CD4-positive, alpha-beta memory T cell (primary cell): ENCODE measurements around the gene ASIP. TPM values are rescaled to one million over a fixed set of nuclear protein-coding genes. Genes with fewer than 3 reads are reported as not detected.
"Not testable (repeated sequence)": the region's sequence is repeated elsewhere in the genome, so short reads cannot be mapped to it uniquely, and the experiment has no call there.

Experiments
- CTCF ChIA-PET: fragments of 350-600 bp; sonication (Branson Sonifier 250); formaldehyde crosslinking; loops from one replicate; lab custom pipeline; 2021; ENCODE audit warnings: inconsistent platforms; ENCODE audit not compliant: partially characterized antibody; lab: Charles Lee
- POLR2A ChIA-PET: fragments of 350-600 bp; sonication (Branson Sonifier 250); formaldehyde crosslinking; loops from one replicate; lab custom pipeline; 2021; ENCODE audit not compliant: partially characterized antibody; lab: Charles Lee
- DNase-seq, 5 donors: peaks; one replicate each; pipeline versions ENCODE4 v3.0.0 to v3.0.0-alpha.2; 2020 to 2022; ENCODE audit warnings: mixed read lengths in 1 of 5
- H3K27ac ChIP-seq: one replicate; pipeline ENCODE4 v1.7.0; 2013; ENCODE audit warnings: low read depth, low read length
- H3K27me3 ChIP-seq: 2 replicates; pipeline ENCODE4 v1.7.0; 2013; ENCODE audit warnings: mild to moderate bottlenecking, low read length, moderate library complexity; ENCODE audit not compliant: insufficient read depth
- H3K36me3 ChIP-seq: 2 replicates; pipeline ENCODE4 v1.7.0; 2013; ENCODE audit warnings: mild to moderate bottlenecking, low read length, moderate library complexity; ENCODE audit not compliant: insufficient read depth
- H3K4me1 ChIP-seq: 2 replicates; pipeline ENCODE4 v1.7.0; 2013; ENCODE audit warnings: mild to moderate bottlenecking, low read length, moderate library complexity; ENCODE audit not compliant: insufficient read depth
- H3K4me3 ChIP-seq, 2 donors: one replicate each; pipeline ENCODE4 v1.7.0; 2013; ENCODE audit warnings: low read length in 2 of 2, mild to moderate bottlenecking in 1 of 2
- H3K9me3 ChIP-seq, 2 donors: one replicate each; pipeline ENCODE4 v1.7.0; 2013; ENCODE audit warnings: low read length in 2 of 2, control low read depth in 1 of 2; ENCODE audit not compliant: control insufficient read depth in 1 of 2
- H3K27ac Mint-ChIP-seq, 7 donors: one replicate each; pipeline ENCODE4 v1.8.0; 2020 to 2021; ENCODE audit warnings: mixed read lengths in 7 of 7, mild to moderate bottlenecking in 6 of 7, inconsistent platforms in 3 of 7, moderate library complexity in 3 of 7
- H3K27me3 Mint-ChIP-seq, 2 donors: one replicate each; pipeline ENCODE4 v1.8.0; 2020 to 2021; ENCODE audit warnings: mixed read lengths in 2 of 2
- H3K36me3 Mint-ChIP-seq, 2 donors: one replicate each; pipeline ENCODE4 v1.8.0; 2020 to 2021; ENCODE audit warnings: mixed read lengths in 2 of 2, inconsistent platforms in 1 of 2, mild to moderate bottlenecking in 1 of 2
- H3K4me1 Mint-ChIP-seq, 4 donors: one replicate each; pipeline ENCODE4 v1.8.0; 2020 to 2021; ENCODE audit warnings: mixed read lengths in 4 of 4, mild to moderate bottlenecking in 1 of 4
- H3K4me3 Mint-ChIP-seq, 8 donors: one replicate each; pipeline ENCODE4 v1.8.0; 2020 to 2021; ENCODE audit warnings: mixed read lengths in 8 of 8, mild to moderate bottlenecking in 7 of 8, moderate library complexity in 6 of 8, inconsistent platforms in 3 of 8
- H3K9me3 Mint-ChIP-seq, 8 donors: one replicate each; pipeline ENCODE4 v1.8.0; 2020 to 2021; ENCODE audit warnings: mixed read lengths in 8 of 8, mild to moderate bottlenecking in 5 of 8, inconsistent platforms in 3 of 8, moderate library complexity in 1 of 8
- intact Hi-C: fragments of 100-400 bp; cut with micrococcal nuclease; formaldehyde crosslinking; loops from one replicate; pipeline ENCODE4 v1.15.1; 2023
- polyA plus RNA-seq, 2 donors: library from polyadenylated mRNA; unstranded; fragments of 300-500 nt; fragmentation: Illumina TruSeq; gene quantifications; one replicate each; pipeline ENCODE4 v1.2.3, GENCODE V29; 2021
- total RNA-seq, 2 experiments: library from RNA; stranded (reverse); gene quantifications; one replicate each; pipeline ENCODE4 v1.2.3, GENCODE V29; 2021

The ASIP gene
- total and polyA plus RNA-seq, 4 experiments from 2014 or later = not detected

GRCh38 chr20:34242015-34242414, 792 bp downstream of the ASIP start:
- peaks cover 9 to 15% of the 10 kb centered on the region in 2 donors for H3K27me3 Mint-ChIP-seq
- H3K4me1 ChIP-seq, H3K9me3 ChIP-seq, H3K4me3 Mint-ChIP-seq, H3K27ac ChIP-seq, H3K4me3 ChIP-seq, DNase-seq, POLR2A ChIA-PET, H3K36me3 ChIP-seq, H3K27ac Mint-ChIP-seq, intact Hi-C loops, CTCF ChIA-PET, H3K27me3 ChIP-seq: not testable (repeated sequence)
- H3K4me1 Mint-ChIP-seq = peaks cover 4 to 13% (median 10%) of the 10 kb centered on the region in 4 donors
- H3K9me3 Mint-ChIP-seq = peaks cover 9 to 27% (median 21%) of the 10 kb centered on the region in 8 donors
- H3K36me3 Mint-ChIP-seq = peaks cover 6 to 12% of the 10 kb centered on the region in 2 donors

DNA sequence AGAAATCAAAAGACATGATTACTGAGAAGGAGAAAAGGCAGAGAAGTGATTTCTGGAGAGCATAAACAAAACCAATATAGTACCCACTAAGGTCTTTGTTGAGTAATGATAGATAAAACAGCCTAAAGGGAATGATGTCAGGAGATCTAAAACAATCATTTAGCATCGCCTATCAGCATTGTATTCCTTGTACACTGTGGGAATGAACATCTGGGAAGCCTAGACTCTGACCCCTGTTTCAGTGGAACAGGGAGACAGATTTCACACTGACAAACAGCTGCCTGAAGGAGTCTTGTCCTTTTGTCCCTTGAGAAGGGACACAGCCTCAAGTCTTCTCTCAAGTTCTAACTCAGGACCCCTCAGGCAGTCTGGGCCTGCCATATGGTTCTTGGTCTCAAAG, 1.7 kb downstream of the ASIP start:
- peaks cover 6 to 7% of the 10 kb centered on the region in 2 donors for H3K36me3 Mint-ChIP-seq
- H3K9me3 Mint-ChIP-seq = peaks cover 6 to 19% (median 14%) of the 10 kb centered on the region in 8 donors
- peaks cover 9 to 15% of the 10 kb centered on the region in 2 donors for H3K27me3 Mint-ChIP-seq
- no peak overlapping the region for H3K4me3 Mint-ChIP-seq
- intact Hi-C loops = no loop called here
- ChIA-PET CTCF (no interaction called here), POLR2A (no interaction called here)
- no peak overlapping the region for H3K27ac ChIP-seq
- H3K4me1 Mint-ChIP-seq = peaks cover 4 to 13% (median 10%) of the 10 kb centered on the region in 4 donors
- no peak for DNase-seq
- peaks cover 4% of the 10 kb centered on the region for H3K27me3 ChIP-seq
- no peak overlapping the region for H3K4me3 ChIP-seq
- no peak overlapping the region for H3K27ac Mint-ChIP-seq
- peaks cover 0 to 4% of the 10 kb centered on the region in 2 donors for H3K9me3 ChIP-seq
- H3K4me1 ChIP-seq = peaks cover 10% of the 10 kb centered on the region
- H3K36me3 ChIP-seq = no peaks in the 10 kb centered on the region

DNA sequence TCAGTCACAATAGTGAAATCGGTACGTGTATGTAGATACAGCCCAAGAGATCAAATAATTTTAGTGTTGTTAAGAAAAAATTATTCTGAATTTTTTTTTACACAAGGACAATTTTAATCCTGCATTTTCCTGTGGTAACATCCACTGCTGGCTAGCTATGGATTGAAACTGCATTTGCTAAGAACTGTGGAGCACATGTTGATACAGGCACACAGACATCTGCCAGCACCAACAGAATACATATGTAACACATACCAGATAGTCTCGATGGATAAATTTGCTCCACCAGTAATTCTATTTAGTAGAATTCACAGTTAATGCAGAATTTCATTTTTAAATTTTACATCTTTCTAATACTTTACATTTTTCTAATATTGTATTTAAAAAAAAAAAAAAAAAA, 2.2 kb downstream of the ASIP start:
- H3K4me3 ChIP-seq = no peak overlapping the region
- Mint-ChIP-seq H3K4me1 (peaks cover 4 to 13% (median 10%) of the 10 kb centered on the region in 4 donors), H3K4me3 (no peak overlapping the region), H3K27ac (no peak overlapping the region), H3K36me3 (peaks cover 1 to 2% of the 10 kb centered on the region in 2 donors), H3K9me3 (peaks cover 1 to 14% (median 9%) of the 10 kb centered on the region in 8 donors), H3K27me3 (peaks cover 7 to 15% of the 10 kb centered on the region in 2 donors)
- H3K36me3 ChIP-seq = no peaks in the 10 kb centered on the region
- H3K27ac ChIP-seq = no peak overlapping the region
- H3K9me3 ChIP-seq = no peaks in the 10 kb centered on the region
- POLR2A ChIA-PET = no interaction called here
- DNase-seq = no peak
- CTCF ChIA-PET = no interaction called here
- intact Hi-C loops = no loop called here
- H3K4me1 ChIP-seq = peaks cover 10% of the 10 kb centered on the region
- H3K27me3 ChIP-seq = peaks cover 4% of the 10 kb centered on the region

DNA sequence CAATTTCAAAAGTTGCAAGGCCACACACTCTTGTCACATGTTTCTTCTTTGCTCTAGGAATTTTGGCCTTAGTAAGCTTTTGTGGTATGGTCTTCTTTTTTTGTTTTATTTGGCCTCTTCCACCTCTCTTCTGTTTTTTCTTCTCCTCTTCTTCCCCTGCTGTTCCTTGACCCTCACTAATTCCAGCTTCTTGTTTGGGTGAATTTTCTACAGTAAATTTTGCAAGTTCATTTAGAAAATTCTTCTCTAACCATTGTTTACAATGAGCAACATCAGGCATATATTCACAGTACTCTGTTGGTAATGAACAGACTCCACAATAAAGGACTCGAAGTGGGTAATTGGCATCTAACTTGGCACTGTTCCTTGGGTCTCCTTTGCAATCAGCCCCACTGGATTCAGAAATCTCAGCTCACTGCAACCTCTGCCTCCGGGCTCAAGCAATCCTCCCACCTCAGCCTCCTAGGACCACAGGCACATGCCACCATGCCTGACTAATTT, 5.0 kb downstream of the ASIP start:
- Histone ChIP-seq H3K27me3 (no peaks in the 10 kb centered on the region), H3K4me1 (no peaks in the 10 kb centered on the region), H3K27ac (no peak overlapping the region), H3K36me3 (no peaks in the 10 kb centered on the region), H3K9me3 (no peaks in the 10 kb centered on the region), H3K4me3 (no peak overlapping the region)
- Mint-ChIP-seq H3K9me3 (no peaks in the 10 kb centered on the region), H3K4me1 (peaks cover 2 to 9% (median 4%) of the 10 kb centered on the region in 4 donors), H3K36me3 (no peaks in the 10 kb centered on the region), H3K27ac (no peak overlapping the region), H3K4me3 (no peak overlapping the region), H3K27me3 (peaks cover 0 to 3% of the 10 kb centered on the region in 2 donors)
- ChIA-PET POLR2A (no interaction called here), CTCF (no interaction called here)
- no peak for DNase-seq
- intact Hi-C loops = no loop called here

DNA sequence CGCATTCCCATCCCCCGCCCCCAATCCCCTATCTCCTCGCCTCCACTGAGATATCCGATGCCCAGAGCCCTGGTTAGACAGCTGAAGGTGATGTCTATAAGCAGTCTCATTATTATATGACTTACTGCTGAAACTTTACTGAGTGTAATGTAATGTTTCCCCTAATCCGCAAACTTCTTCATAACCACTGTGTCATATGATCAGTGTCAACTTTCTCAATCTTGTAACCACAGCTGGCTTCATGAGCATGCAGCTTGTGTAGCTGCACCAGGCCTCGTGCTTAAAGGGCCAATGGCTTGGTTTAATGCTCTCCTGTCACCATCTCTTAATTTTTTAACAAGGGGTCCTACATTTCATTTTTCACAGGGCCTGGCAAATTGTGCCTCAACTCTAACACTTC, 8.1 kb downstream of the ASIP start:
- H3K9me3 ChIP-seq = no peaks in the 10 kb centered on the region
- POLR2A ChIA-PET = no interaction called here
- Mint-ChIP-seq H3K9me3 (peaks cover 0 to 1% (median 0%) of the 10 kb centered on the region in 8 donors), H3K27me3 (no peaks in the 10 kb centered on the region), H3K4me1 (peaks cover 0 to 6% (median 0%) of the 10 kb centered on the region in 4 donors), H3K27ac (no peak overlapping the region), H3K36me3 (no peaks in the 10 kb centered on the region), H3K4me3 (no peak overlapping the region)
- no peaks in the 10 kb centered on the region for H3K27me3 ChIP-seq
- no peaks in the 10 kb centered on the region for H3K4me1 ChIP-seq
- intact Hi-C loops = no loop called here
- CTCF ChIA-PET = no interaction called here
- DNase-seq = no peak
- no peak overlapping the region for H3K4me3 ChIP-seq
- no peak overlapping the region for H3K27ac ChIP-seq
- H3K36me3 ChIP-seq = no peaks in the 10 kb centered on the region

- Histone ChIP-seq H3K27me3 (no peaks in the 10 kb centered on the region), H3K9me3 (no peaks in the 10 kb centered on the region), H3K4me1 (no peaks in the 10 kb centered on the region), H3K27ac (no peak overlapping the region), H3K4me3 (no peak overlapping the region), H3K36me3 (no peaks in the 10 kb centered on the region)
- H3K27me3 Mint-ChIP-seq = no peaks in the 10 kb centered on the region
- intact Hi-C loops = no loop called here
- H3K27ac Mint-ChIP-seq = no peak overlapping the region
- DNase-seq = no peak
- H3K4me1 Mint-ChIP-seq = peaks cover 0 to 6% (median 0%) of the 10 kb centered on the region in 4 donors
- H3K9me3 Mint-ChIP-seq = peaks cover 0 to 1% (median 0%) of the 10 kb centered on the region in 8 donors
- no peak overlapping the region for H3K4me3 Mint-ChIP-seq
- ChIA-PET POLR2A (no interaction called here), CTCF (interaction anchor here (1.1 kb wide), 1 partner anchor 63 kb away, joined by 3 read pairs; no protein-coding TSS in a partner anchor)
- no peaks in the 10 kb centered on the region for H3K36me3 Mint-ChIP-seq
Observed at GRCh38 chr20:34250005-34250404, 8.8 kb downstream of the ASIP start.

DNA sequence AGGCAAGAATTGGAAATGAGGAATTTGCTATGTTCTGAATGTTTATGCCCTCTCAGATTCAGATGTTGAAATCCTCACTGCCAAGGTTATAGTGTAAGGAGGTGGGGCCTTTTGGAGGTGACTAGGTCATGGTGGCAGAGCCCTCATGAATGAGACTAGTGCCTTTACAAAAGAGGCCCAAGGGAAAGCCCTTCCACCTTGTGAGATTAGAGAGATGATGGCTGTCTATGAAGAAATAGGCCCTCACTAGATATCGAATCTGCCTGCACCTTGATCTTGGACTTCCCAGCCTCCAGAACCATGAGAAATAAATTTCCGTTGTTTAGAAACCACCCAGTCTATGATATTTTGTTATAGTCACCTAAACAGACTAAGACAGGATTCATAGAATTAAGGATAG, 10.4 kb downstream of the ASIP start:
- no peaks in the 10 kb centered on the region for H3K9me3 ChIP-seq
- no peak for DNase-seq
- POLR2A ChIA-PET = no interaction called here
- no peaks in the 10 kb centered on the region for H3K36me3 Mint-ChIP-seq
- no peak overlapping the region for H3K4me3 ChIP-seq
- no peak overlapping the region for H3K27ac Mint-ChIP-seq
- H3K4me3 Mint-ChIP-seq = no peak overlapping the region
- no peaks in the 10 kb centered on the region for H3K27me3 ChIP-seq
- intact Hi-C loops = no loop called here
- no peak overlapping the region for H3K27ac ChIP-seq
- no peaks in the 10 kb centered on the region for H3K27me3 Mint-ChIP-seq
- CTCF ChIA-PET = no interaction called here
- peaks cover 0 to 6% (median 0%) of the 10 kb centered on the region in 4 donors for H3K4me1 Mint-ChIP-seq
- H3K4me1 ChIP-seq = no peaks in the 10 kb centered on the region
- H3K9me3 Mint-ChIP-seq = peaks cover 0 to 1% (median 0%) of the 10 kb centered on the region in 8 donors
- H3K36me3 ChIP-seq = no peaks in the 10 kb centered on the region
